ENCODE measurements around the gene ABHD16A.

DNA sequence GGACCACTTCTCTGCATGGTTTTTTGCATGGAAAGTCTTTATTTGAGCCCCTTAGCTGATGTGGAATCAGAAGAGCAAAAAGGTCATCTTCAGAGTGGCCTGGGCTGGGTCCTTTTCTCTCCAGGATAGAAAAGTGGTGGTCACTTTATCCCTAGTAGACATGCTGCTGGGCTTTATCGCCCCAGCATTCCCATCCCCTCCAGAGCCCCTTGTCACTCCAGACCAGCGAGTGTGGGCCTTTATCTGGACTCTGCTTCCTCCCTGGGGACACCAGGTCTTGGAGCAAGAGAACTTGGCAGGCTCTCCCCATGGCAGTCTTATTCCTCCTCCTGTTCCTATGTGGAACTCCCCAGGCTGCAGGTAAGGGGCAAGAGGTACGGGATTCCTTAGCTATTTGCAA, 3.5 kb upstream of the ABHD16A start, which contains the start of gene LY6G6F:
- TF ChIP-seq, protein P1, sequence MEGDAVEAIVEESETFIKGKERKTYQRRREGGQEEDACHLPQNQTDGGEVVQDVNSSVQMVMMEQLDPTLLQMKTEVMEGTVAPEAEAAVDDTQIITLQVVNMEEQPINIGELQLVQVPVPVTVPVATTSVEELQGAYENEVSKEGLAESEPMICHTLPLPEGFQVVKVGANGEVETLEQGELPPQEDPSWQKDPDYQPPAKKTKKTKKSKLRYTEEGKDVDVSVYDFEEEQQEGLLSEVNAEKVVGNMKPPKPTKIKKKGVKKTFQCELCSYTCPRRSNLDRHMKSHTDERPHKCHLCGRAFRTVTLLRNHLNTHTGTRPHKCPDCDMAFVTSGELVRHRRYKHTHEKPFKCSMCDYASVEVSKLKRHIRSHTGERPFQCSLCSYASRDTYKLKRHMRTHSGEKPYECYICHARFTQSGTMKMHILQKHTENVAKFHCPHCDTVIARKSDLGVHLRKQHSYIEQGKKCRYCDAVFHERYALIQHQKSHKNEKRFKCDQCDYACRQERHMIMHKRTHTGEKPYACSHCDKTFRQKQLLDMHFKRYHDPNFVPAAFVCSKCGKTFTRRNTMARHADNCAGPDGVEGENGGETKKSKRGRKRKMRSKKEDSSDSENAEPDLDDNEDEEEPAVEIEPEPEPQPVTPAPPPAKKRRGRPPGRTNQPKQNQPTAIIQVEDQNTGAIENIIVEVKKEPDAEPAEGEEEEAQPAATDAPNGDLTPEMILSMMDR (IDR thresholded peaks at IDR 0.05 in 4 of 5, conservative IDR thresholded peaks at IDR 0.05 in 1 of 5): no peak
- TF ChIP-seq POLR2A (IDR thresholded peaks at IDR 0.05): no peak
